GM19035 (cell line): ENCODE measurements around the gene SPATA2L.
"Not testable (repeated sequence)": the region's sequence is repeated elsewhere in the genome, so short reads cannot be mapped to it uniquely, and the experiment has no call there.

Experiments used
- ATAC-seq: cut with Tn5 transposase; IDR thresholded peaks from one replicate; pipeline ENCODE4 v1.9.1; 2021; ENCODE audit not compliant: unreplicated experiment

SPATA2L gene

DNA sequence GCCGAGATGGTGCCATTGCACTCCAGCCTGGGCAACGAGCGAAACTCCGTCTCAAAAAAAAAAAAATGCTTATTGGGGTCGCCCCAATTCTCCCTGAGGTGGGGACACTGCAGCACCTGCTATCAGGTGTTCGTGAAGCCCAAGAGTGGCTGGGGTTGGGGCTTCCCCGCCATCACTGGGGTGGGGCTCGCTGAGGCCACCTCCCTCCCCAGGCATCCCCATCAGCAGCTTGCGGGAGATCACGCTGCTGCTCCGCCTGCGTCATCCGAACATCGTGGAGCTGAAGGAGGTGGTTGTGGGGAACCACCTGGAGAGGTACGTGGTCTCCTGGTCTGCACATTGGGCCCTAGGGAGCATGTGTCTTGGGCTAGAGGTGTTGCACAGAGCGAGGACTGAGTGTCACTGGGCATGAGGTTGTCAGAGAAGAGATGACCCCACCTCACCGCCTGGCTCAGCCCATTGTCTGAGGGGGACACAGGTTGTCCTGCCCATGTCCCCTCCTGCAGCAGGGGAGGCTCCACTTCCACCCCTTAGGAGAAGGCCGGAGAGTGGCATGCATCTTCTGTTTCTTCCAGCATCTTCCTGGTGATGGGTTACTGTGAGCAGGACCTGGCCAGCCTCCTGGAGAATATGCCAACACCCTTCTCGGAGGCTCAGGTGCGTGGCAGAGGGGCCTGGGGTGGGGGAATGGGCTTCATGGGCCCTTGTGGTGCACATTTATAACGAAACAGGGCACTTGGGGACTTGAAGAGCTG, 10.1 kb downstream of the SPATA2L start:
- no peak for ATAC-seq

- no peak for ATAC-seq
These were observed 11.1 kb downstream of the SPATA2L start for GRCh38 chr16:89690392-89690901.

- not testable (repeated sequence) for ATAC-seq
These were observed 11.9 kb downstream of the SPATA2L start for GRCh38 chr16:89689621-89690020.

DNA sequence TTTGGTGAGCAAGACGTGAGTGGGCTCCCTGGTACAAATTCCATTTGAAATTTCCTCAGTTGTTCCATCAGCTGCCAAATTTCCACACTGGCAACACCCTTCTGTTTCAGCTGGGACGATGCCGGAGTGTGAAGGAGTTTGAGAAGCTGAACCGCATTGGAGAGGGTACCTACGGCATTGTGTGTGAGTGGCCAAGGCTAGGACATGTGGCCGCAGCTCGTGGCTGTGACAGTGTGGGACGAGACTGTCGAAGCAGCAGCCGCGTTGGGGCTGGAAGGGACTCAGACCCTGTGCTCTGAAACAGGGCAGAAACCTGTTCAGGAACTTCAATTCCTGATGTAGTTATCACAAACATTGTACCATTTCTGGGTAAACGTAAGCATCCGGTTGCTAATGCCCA, 12.4 kb downstream of the SPATA2L start:
- no peak for ATAC-seq

DNA sequence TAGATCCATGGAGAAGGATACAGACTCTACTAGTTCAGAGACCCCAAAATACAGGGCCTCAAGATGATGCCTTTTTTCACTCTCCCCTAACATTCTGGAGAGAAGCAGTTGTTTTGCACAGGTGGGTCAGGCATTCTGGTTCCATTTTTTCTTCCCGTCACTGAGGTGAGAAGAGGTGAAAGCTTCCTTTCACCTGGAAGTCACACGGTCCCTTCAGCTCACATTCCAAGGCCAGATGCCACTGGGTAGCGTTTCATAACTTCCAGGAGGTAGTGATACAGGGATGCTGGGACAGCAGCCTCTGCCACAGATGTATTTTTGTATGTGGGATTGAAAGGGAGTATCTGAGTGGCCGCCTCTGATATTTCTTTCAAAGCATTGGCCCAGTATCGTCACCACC, 13.1 kb downstream of the SPATA2L start:
- ATAC-seq = no peak

DNA sequence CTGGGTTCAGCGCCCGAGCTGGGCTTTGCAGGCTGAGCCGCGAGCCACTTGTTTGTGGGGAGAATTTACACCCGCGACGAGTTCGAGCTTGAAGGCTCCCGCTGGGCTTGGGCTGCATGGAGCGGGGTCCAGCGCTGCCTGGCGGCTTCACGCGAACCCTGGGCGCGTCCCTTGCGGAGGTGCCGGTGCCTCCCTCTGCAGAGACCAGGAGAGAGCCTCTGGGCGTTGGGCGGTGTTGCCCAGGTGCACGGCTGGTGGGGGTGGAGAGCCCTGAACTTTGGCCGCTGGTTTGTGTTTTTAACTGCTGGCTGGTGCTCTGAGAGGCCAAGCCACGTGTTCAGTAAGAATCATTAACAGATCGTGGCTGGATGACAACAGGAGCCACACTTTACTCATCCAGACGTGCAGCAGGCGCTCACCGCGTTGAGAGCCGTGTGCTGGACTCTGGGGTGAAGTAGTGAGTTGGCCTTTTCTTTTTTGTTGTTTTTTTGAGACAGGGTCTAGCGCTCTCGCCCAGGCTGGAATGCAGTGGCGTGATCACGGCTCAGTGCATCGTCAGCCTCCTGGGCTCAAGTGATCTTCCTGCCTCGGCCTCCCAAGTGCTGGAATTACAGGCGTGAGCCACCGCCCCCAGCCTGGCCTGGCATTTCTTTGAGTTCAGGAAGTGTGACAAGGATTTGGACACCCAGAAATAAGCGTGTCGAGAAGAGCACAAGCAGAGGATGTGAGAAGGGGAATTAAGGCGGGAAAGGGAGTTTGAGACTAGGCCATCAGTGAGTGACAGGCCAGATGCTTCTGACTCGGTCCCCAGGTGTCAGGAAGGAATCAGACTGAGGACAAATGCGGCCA, 14.2 kb downstream of the SPATA2L start:
- ATAC-seq = peak; percentile 34

GRCh38 chr16:89686520-89687091, 14.9 kb downstream of the SPATA2L start, which contains the start of gene CDK10:
TSS of gene CDK10 (plus strand) at chr16:89686689. CDS start at chr16:89686711, 22 bp downstream.
- peak; percentile 83 for ATAC-seq

DNA sequence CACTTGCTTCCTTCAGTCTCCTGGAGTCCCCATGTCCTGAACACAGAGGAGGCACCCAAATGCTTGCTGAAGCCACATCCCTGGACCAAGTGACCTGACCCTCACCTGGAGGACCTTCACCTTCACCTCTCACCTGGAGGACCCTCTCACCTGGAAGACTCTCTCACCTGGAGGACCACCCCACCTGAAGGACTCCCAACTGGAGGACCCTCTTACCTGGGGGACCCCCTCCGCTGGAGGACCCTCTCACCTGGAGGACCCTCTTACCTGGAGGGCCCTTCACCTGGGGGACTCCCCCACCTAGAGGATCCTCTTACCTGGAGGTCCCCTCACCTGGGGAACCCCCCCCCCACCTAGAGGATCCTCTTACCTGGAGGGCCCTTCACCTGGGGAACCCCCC, 15.6 kb downstream of the SPATA2L start:
- no peak for ATAC-seq

DNA sequence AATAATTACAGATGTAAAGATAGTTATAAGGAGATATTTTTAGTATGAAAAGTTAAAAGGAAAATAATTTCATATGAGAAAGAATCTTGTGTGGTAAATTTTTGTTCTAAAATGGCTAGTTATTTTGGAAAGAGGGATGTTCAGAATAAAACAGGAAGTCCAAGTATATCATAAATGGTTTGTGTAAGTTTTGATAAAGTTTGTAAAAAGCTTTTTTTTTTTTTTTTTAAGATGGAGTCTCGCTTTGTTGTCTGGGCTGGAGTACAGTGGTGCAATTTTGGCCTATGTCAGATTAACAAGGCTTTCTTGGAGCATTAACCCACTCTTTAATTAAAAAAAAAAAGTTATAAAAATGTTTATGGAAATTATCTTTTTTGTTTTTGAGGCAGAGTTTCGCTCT, 23.2 kb downstream of the SPATA2L start:
- no peak for ATAC-seq

GRCh38 chr16:89672177-89672941, 29.1 kb downstream of the SPATA2L start:
- no peak for ATAC-seq

DNA sequence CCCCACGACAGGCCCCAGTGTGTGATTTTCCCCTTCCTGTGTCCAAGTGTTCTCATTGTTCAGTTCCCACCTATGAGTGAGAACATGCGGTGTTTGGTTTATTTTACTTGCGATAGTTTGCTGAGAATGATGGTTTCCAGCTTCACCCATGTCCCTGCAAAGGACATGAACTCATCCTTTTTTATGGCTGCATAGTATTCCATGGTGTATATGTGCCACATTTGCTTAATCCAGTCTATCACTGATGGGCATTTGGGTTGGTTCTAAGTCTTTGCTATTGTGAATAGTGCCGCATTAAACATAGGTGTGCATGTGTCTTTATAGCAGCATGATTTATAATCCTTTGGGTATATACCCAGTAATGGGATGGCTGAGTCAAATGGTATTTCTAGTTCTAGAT, 29.9 kb downstream of the SPATA2L start:
- not testable (repeated sequence) for ATAC-seq

DNA sequence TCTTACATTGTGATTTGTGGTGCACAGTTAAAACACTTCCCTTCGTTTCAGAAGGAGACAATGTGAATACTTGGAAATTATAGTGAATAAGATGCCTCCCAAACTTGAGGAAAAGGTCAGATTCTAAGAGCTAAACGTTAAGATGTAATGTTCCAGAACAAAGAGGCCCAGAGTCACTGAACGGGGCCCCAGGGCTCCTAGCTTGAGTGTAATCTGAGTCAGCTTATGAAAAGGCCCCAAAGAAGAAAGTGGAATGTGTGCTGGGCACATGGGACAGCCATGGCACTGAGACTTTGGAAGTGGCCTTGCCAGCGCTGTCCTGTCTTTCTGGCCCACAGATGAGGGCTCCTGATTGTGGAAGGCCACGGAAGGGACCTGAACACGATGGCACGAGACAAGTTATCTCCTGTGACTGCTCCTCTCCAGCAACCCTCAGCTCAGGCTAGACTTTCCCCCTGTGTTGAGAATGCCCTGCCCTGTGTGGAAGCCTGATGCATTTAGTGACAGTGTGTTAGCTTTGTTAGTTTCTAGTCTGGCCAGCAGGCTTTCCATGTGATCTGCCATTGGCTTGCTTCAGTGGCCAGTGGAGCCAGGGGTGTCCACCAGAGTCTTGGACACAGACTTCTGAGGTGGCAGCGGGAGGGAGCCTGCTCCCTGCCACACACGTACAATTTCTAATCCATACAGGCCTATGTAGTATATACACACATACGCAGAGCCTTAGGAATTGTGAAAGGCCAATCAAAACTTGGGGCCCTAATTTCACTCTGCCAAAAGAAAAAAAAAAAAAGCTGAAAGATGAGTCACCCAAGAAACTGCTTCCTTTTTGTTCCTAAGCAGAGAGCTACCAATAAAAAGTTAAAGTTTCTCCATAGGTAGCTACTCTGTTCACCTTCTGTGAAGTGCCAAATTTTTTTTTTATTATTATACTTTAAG, 30.7 kb downstream of the SPATA2L start:
- no peak for ATAC-seq

DNA sequence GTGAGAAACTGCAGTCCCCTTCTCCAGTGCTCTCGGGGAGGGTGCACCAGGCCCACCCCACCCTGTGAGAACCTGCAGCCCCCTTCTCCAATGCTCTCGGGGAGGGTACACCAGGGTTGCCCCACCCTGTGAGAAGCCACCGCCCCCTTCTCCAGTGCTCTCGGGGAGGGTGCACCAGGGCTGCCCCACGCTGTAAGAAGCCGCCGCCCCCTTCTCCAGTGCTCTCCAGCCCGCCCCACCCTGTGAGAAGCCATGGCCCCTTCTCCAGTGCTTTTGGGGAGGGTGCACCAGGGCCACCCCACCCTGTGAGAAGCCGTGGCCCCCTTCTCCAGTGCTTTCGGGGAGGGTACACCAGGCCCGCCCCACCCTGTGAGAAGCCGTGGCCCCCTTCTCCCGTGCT, 31.8 kb downstream of the SPATA2L start:
- no peak for ATAC-seq

- ATAC-seq = no peak
These were observed 32.7 kb downstream of the SPATA2L start for GRCh38 chr16:89668790-89669158.

GRCh38 chr16:89667633-89668032, 33.9 kb downstream of the SPATA2L start:
- no peak for ATAC-seq

DNA sequence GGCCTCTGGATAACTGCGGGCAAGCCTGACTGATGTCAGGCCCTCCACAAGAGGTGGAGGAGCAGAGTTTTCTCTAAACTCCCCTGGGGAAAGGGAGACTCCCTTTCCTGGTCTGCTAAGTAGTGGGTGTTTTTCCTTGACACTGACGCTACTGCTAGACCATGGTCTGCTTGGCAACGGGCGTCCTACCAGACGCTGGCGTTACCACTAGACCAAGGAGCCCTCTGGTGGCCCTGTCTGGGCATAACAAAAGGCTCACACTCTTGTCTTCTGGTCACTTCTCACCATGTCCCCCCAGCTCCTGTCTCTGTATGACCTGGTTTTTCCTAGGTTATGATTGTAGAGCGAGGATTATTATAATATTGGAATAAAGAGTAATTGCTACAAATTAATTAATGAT, 34.5 kb downstream of the SPATA2L start:
- not testable (repeated sequence) for ATAC-seq

DNA sequence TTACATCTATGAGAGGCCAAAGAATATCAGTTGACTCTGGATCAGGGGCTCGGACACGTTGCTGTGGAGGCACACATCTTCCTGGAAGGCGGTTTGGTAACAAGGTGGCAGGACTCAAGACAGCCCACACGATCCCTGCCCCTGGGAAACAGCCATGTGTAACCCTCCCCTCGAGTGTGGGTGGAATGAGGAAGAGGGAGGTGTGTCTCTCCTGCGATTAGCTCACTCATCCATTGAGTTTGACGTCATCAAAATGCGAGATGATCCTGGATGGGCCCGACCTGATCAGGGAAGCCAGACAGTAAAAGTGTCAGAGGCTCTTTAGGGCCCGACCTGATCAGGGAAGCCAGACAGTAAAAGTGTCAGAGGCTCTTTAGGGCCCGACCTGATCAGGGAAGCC, 37.3 kb downstream of the SPATA2L start:
- not testable (repeated sequence) for ATAC-seq

GRCh38 chr16:89661215-89661614, 40.3 kb downstream of the SPATA2L start:
- no peak for ATAC-seq

DNA sequence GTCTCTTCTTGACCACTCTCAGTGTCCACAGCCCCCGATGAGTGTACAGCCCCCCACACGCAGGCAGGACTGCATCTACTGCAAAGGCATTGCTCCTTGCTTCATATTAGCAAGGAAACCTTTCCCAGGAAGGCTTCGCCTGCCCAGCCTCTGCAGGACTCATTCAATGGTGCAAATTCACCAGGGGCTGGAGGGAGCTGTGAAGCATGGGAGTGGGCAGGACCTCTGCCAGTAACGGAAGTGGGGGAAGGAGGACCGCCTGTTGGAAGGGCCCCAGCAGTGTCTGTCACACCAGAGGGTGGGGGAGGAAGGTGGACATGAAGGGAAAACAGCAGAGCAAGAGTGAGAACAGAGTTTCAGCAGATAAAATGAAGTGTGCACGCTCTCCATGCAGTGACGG, 41.4 kb downstream of the SPATA2L start:
- ATAC-seq = no peak
